Esophagus squamous epithelium (tissue), 5 donors: ENCODE measurements around the gene GALNT7. TPM values are rescaled to one million over a fixed set of nuclear protein-coding genes. Genes with fewer than 3 reads are reported as not detected.

Experiments
- DNase-seq: peaks from one replicate; lab custom pipeline; 2025; lab: John Stamatoyannopoulos, UW
- H3K27ac ChIP-seq, 4 donors: fragments of 200-600 bp; sonication (generic); one replicate each; pipeline ENCODE4 v1.5.1; 2016 to 2019; ENCODE audit warnings: mild to moderate bottlenecking in 1 of 4
- H3K27me3 ChIP-seq, 4 donors: fragments of 200-600 bp; sonication (generic); 1 replicate in 3 of 4; 2 replicates in 1 of 4; pipeline versions ENCODE4 v1.5.1 to v1.6.0; 2017 to 2021; ENCODE audit warnings: antibody characterized with exemption in 1 of 4
- H3K36me3 ChIP-seq, 3 donors: fragments of 200-600 bp; sonication (generic); one replicate each; pipeline ENCODE4 v1.5.1; 2016 to 2019
- H3K4me1 ChIP-seq, 3 donors: fragments of 200-600 bp; sonication (generic); one replicate each; pipeline ENCODE4 v1.5.1; 2017 to 2019
- H3K4me3 ChIP-seq, 4 donors: fragments of 200-600 bp; sonication (generic); 1 replicate in 3 of 4; 2 replicates in 1 of 4; pipeline ENCODE4 v1.5.1; 2016 to 2019; ENCODE audit warnings: mild to moderate bottlenecking in 2 of 4, moderate library complexity in 1 of 4
- H3K9me3 ChIP-seq, 3 donors: fragments of 200-600 bp; sonication (generic); one replicate each; pipeline ENCODE4 v1.5.1; 2016 to 2019
- POLR2A ChIP-seq, 4 donors: fragments of 450-650 bp; IDR thresholded peaks; one replicate each; pipeline ENCODE4 v1.6.1; 2017; ENCODE audit warnings: antibody characterized with exemption in 4 of 4, mild to moderate bottlenecking in 4 of 4, moderate library complexity in 3 of 4
- WGBS, 2 donors: methylation state at CpG; one replicate each; pipeline ENCODE4 v1.1.5; 2018; 5-methylcytosine and 5-hydroxymethylcytosine counted together
- intact Hi-C: fragments of 100-400 bp; cut with DNase I; formaldehyde crosslinking; loops from one replicate; pipeline ENCODE4 v1.15.0; 2022
- total RNA-seq, 4 donors: library from RNA; depleted of rRNA; stranded (reverse); fragments of >200 nt; gene quantifications; one replicate each; pipeline ENCODE4 v1.1.0, GENCODE V29; 2016
- TF ChIP-seq, protein P1 (sequence below), 6 experiments: fragments of 450-650 bp in 4 of 6; fragments of 200-600 bp in 2 of 6; sonication (generic) in 2 of 6; IDR thresholded peaks; one replicate each; pipeline ENCODE4 v1.5.1; 2016 to 2019; ENCODE audit warnings: antibody characterized with exemption in 6 of 6, mild to moderate bottlenecking in 4 of 6, moderate library complexity in 4 of 6
- donor health status: DM: yes; HTN: yes; CAD: no.

GALNT7 gene
- total RNA-seq, 4 donors from 2014 or later, result 17.9 to 33.8 (median 23.6) TPM

- intact Hi-C loops, result no loop called here
- Histone ChIP-seq H3K4me3 (no peak overlapping the region), H3K36me3 (peaks cover 0 to 35% (median 0%) of the 10 kb centered on the region in 3 donors), H3K4me1 (no peaks in the 10 kb centered on the region), H3K27ac (no peak overlapping the region), H3K27me3 (no peaks in the 10 kb centered on the region), H3K9me3 (no peaks in the 10 kb centered on the region)
- no peak for DNase-seq
- no peak for TF ChIP-seq POLR2A (IDR thresholded peaks at IDR 0.05)
- TF ChIP-seq, protein P1, sequence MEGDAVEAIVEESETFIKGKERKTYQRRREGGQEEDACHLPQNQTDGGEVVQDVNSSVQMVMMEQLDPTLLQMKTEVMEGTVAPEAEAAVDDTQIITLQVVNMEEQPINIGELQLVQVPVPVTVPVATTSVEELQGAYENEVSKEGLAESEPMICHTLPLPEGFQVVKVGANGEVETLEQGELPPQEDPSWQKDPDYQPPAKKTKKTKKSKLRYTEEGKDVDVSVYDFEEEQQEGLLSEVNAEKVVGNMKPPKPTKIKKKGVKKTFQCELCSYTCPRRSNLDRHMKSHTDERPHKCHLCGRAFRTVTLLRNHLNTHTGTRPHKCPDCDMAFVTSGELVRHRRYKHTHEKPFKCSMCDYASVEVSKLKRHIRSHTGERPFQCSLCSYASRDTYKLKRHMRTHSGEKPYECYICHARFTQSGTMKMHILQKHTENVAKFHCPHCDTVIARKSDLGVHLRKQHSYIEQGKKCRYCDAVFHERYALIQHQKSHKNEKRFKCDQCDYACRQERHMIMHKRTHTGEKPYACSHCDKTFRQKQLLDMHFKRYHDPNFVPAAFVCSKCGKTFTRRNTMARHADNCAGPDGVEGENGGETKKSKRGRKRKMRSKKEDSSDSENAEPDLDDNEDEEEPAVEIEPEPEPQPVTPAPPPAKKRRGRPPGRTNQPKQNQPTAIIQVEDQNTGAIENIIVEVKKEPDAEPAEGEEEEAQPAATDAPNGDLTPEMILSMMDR (IDR thresholded peaks at IDR 0.05), result peak; percentile 36 to 65 (median 54)
- 35 to 37% methylated on average over 5 of the region's 5 CpGs for WGBS, 2 donors
These were observed 133.0 kb downstream of the GALNT7 start for GRCh38 chr4:173301518-173302201.

GRCh38 chr4:173307778-173308177 lies 139.2 kb downstream of the GALNT7 start:
- intact Hi-C loops, result no loop called here
- Histone ChIP-seq H3K4me3 (no peak overlapping the region), H3K4me1 (no peaks in the 10 kb centered on the region), H3K27ac (no peak overlapping the region), H3K36me3 (peaks cover 0 to 75% (median 0%) of the 10 kb centered on the region in 3 donors), H3K9me3 (no peaks in the 10 kb centered on the region), H3K27me3 (no peaks in the 10 kb centered on the region)
- DNase-seq, result no peak
- 96 to 98% methylated on average over 2 of the region's 3 CpGs for WGBS, 2 donors
- no peak for TF ChIP-seq POLR2A (IDR thresholded peaks at IDR 0.05)
- TF ChIP-seq, protein P1 (IDR thresholded peaks at IDR 0.05), result no peak

- intact Hi-C loops, result loop anchor here (10.0 kb wide), 1 partner anchor 193 kb away; no protein-coding TSS in a partner anchor
- TF ChIP-seq, protein P1 (IDR thresholded peaks at IDR 0.05), result no peak
- no peak for TF ChIP-seq POLR2A (IDR thresholded peaks at IDR 0.05)
- H3K27me3 ChIP-seq, result no peaks in the 10 kb centered on the region
- H3K9me3 ChIP-seq, result no peaks in the 10 kb centered on the region
- peaks cover 0 to 81% (median 0%) of the 10 kb centered on the region in 3 donors for H3K36me3 ChIP-seq
- H3K4me3 ChIP-seq, result no peak overlapping the region
- no peak overlapping the region for H3K27ac ChIP-seq
- no peaks in the 10 kb centered on the region for H3K4me1 ChIP-seq
- 78 to 95% methylated on average over 4 of the region's 4 CpGs for WGBS, 2 donors
- DNase-seq, result no peak
These were observed 142.8 kb downstream of the GALNT7 start for GRCh38 chr4:173311368-173311767.

- Histone ChIP-seq H3K4me3 (no peak overlapping the region), H3K27ac (no peak overlapping the region), H3K36me3 (peaks cover 0 to 71% (median 0%) of the 10 kb centered on the region in 3 donors), H3K9me3 (no peaks in the 10 kb centered on the region), H3K4me1 (peaks cover 0 to 10% (median 0%) of the 10 kb centered on the region in 3 donors), H3K27me3 (no peaks in the 10 kb centered on the region)
- intact Hi-C loops, result loop anchor here (5.0 to 10.0 kb wide), 2 partner anchors 103 to 190 kb away; no protein-coding TSS in a partner anchor
- TF ChIP-seq POLR2A (IDR thresholded peaks at IDR 0.05), result no peak
- TF ChIP-seq, protein P1 (IDR thresholded peaks at IDR 0.05), result no peak
- 79% methylated on average over 3 of the region's 3 CpGs for WGBS, 2 donors
- no peak for DNase-seq
These were observed 146.1 kb downstream of the GALNT7 start for GRCh38 chr4:173314715-173315114.

DNA sequence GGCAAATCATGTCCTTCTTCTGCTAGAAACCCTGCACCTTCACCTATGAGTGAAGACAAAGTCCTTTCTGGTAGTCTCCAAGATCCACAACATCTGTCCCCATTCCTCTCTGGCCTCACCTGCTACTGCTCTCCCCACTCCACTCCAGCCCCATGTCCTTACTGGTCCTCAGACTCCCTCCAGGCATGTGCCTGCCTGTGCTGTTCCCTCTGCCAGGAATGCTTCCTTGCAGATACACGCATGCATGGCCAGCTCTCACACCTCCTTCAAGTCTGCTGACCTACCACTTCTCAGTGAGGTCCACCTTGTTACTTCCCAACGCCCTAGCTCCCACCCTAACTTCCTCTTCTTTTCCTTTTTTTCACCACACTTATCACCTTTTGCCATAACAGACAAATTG lies 147.4 kb downstream of the GALNT7 start:
- TF ChIP-seq, protein P1 (IDR thresholded peaks at IDR 0.05), result no peak
- TF ChIP-seq POLR2A (IDR thresholded peaks at IDR 0.05), result no peak
- Histone ChIP-seq H3K27me3 (no peaks in the 10 kb centered on the region), H3K27ac (no peak overlapping the region), H3K36me3 (peaks cover 0 to 70% (median 0%) of the 10 kb centered on the region in 3 donors), H3K4me1 (peaks cover 0 to 10% (median 0%) of the 10 kb centered on the region in 3 donors), H3K9me3 (no peaks in the 10 kb centered on the region), H3K4me3 (no peak overlapping the region)
- WGBS, 2 donors, result 46 to 57% methylated on average over 2 of the region's 2 CpGs
- no peak for DNase-seq
- intact Hi-C loops, result loop anchor here (5.0 to 10.0 kb wide), 2 partner anchors 101 to 189 kb away; no protein-coding TSS in a partner anchor
